ENCODE data around the gene PSMA8.
"Not testable (repeated sequence)": the region's sequence is repeated elsewhere in the genome, so short reads cannot be mapped to it uniquely, and the experiment has no call there.

PSMA8 gene

GRCh38 chr18:26237363-26237762 is 103.7 kb downstream of the PSMA8 start:
- DNase-seq (ENCODE audit: low read depth) = not testable (repeated sequence)

- DNase-seq (ENCODE audit: low read depth) = not testable (repeated sequence)
Measured at GRCh38 chr18:26238718-26239117, 105.0 kb downstream of the PSMA8 start.

GRCh38 chr18:26242392-26242791 is 108.7 kb downstream of the PSMA8 start:
- DNase-seq (ENCODE audit: low read depth) = not testable (repeated sequence)

Data from stimulated activated CD8-positive, alpha-beta memory T cell treated with anti-CD3 and anti-CD28 coated beads, Interleukin-7, amount 100 ng/mL, for 24 hours (primary cell).